GM21390 (cell line): ENCODE measurements around the gene DMP1.
"Not testable (repeated sequence)": the region's sequence is repeated elsewhere in the genome, so short reads cannot be mapped to it uniquely, and the experiment has no call there.

ENCODE experiments used
- ATAC-seq: cut with Tn5 transposase; IDR thresholded peaks from one replicate; pipeline ENCODE4 v1.9.1; 2021; ENCODE audit not compliant: unreplicated experiment

The DMP1 gene

GRCh38 chr4:87679449-87680169 lies 29.5 kb downstream of the DMP1 start:
- ATAC-seq: no peak

- no peak for ATAC-seq
Measured at GRCh38 chr4:87680271-87680670, 30.2 kb downstream of the DMP1 start.

- no peak for ATAC-seq
Measured at GRCh38 chr4:87688316-87688715, 38.2 kb downstream of the DMP1 start.

GRCh38 chr4:87690947-87691346 lies 40.9 kb downstream of the DMP1 start:
- not testable (repeated sequence) for ATAC-seq

- not testable (repeated sequence) for ATAC-seq
Measured at GRCh38 chr4:87692060-87692459, 42.0 kb downstream of the DMP1 start.

- no peak for ATAC-seq
Measured at GRCh38 chr4:87697272-87697671, 47.2 kb downstream of the DMP1 start.

GRCh38 chr4:87697945-87698344 lies 47.9 kb downstream of the DMP1 start:
- no peak for ATAC-seq

- no peak for ATAC-seq
Measured at GRCh38 chr4:87698394-87698793, 48.3 kb downstream of the DMP1 start.

- ATAC-seq: no peak
Measured at GRCh38 chr4:87704001-87704400, 53.9 kb downstream of the DMP1 start.

- no peak for ATAC-seq
Measured at GRCh38 chr4:87707279-87707918, 57.3 kb downstream of the DMP1 start.
